GM12872 (cell line): ENCODE data around the gene PRKCSH.

ENCODE experiments used
- TF ChIP-seq, protein P1 (sequence below): IDR thresholded peaks from 3 replicates; pipeline ENCODE4 v1.5.1; 2011; ENCODE audit warnings: low read depth, mild to moderate bottlenecking, low read length, moderate library complexity; ENCODE audit not compliant: insufficient read depth

PRKCSH gene

DNA sequence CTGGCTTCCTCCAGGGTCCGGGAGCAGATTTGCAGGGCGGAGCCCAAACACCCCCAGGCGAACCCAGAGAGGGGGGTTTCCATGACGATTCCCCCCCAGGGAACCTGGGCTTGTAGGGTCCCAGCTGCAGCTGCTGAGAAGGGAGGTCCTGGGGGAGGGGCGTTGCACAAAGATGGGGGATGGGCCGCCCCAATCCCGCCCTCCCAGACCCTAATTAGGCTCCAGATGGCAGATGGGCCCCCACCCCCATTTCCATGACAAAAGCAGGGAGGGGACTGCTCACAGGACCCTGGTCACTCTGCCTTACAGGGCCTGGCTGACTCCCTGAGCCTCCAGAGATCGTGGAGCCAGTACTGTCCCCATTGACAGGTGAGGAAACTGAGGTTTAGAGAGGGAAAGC lies 30.2 kb downstream of the PRKCSH start:
- TF ChIP-seq, protein P1, sequence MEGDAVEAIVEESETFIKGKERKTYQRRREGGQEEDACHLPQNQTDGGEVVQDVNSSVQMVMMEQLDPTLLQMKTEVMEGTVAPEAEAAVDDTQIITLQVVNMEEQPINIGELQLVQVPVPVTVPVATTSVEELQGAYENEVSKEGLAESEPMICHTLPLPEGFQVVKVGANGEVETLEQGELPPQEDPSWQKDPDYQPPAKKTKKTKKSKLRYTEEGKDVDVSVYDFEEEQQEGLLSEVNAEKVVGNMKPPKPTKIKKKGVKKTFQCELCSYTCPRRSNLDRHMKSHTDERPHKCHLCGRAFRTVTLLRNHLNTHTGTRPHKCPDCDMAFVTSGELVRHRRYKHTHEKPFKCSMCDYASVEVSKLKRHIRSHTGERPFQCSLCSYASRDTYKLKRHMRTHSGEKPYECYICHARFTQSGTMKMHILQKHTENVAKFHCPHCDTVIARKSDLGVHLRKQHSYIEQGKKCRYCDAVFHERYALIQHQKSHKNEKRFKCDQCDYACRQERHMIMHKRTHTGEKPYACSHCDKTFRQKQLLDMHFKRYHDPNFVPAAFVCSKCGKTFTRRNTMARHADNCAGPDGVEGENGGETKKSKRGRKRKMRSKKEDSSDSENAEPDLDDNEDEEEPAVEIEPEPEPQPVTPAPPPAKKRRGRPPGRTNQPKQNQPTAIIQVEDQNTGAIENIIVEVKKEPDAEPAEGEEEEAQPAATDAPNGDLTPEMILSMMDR: no peak

- TF ChIP-seq, protein P1: no peak
These were observed 38.3 kb downstream of the PRKCSH start for GRCh38 chr19:11473725-11474124.

GRCh38 chr19:11475861-11476260 lies 40.4 kb downstream of the PRKCSH start:
- TF ChIP-seq, protein P1: no peak

GRCh38 chr19:11478167-11479089 lies 43.0 kb downstream of the PRKCSH start:
- TF ChIP-seq, protein P1: no peak

- TF ChIP-seq, protein P1: no peak
These were observed 43.9 kb downstream of the PRKCSH start for GRCh38 chr19:11479090-11479897.

DNA sequence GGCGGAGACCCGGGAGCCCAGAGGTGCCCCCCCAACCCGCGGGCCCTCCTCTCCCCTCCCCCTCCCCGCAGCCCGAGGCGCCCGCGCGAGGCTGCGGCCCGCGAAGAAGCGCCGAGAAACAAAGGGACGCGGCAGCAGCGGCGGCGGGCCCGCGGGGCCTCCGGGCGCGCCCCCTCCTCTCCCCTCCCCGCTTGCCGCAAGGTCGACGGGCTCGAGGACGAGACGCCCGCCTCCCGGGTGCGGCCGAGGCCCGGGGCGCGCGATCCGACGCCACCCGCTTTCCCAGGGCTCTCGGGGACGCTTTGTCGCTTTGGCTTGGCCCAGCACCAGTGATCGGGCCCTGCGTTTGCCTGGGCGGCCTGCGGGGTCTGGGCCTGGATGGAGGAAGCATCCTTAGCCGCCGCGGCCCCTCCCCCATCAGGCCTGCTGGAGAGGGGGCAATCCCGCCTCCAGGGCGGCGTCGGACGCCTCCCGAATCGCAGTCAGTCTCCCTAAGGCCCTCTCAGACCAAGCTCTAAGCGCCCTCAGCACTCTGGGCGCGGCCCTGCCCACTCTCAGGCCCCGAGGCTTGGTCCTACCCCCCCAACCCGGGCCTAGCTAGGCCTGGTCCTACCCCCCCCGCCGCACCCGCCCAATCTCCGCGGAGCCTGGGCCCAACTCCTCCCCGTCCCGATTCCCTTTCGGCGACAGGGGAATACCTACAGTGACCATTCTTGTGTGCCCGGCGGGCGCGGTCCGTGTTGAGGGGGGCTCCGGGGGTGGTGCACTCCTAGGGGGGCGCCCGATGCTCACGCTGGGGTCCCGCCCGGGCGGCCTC lies 44.7 kb downstream of the PRKCSH start:
- TF ChIP-seq, protein P1: no peak
